Heart left ventricle (tissue), 13 donors: ENCODE results near the gene C2CD5.

Experiments
- CTCF ChIP-seq, 12 donors: fragments of 200-600 bp; sonication (generic) in 4 of 12; IDR thresholded peaks; one replicate each; pipeline versions ENCODE4 v1.5.0 to v1.8.0; 2018 to 2022; ENCODE audit warnings: antibody characterized with exemption in 12 of 12, mild to moderate bottlenecking in 5 of 12
- POLR2A ChIP-seq, 2 donors: fragments of 450-650 bp; IDR thresholded peaks; one replicate each; pipeline ENCODE4 v1.6.1; 2017; ENCODE audit warnings: antibody characterized with exemption in 2 of 2, mild to moderate bottlenecking in 2 of 2, moderate library complexity in 2 of 2
- donor health status: ischemic (EF 13 %, LVEDD 7.1; RV severe dilation, severe dysfunction).
- donor health status: DM: no; HTN: yes; CAD: no.
- donor health status: DM: no; HTN: no; CAD: no.
- donor health status: ischemic (EF 25% LVEDD 6.9; RV normal size, moderate dysfunction).
- donor health status: ischemic (EF 25% LVEDD 5.7; RV mildly dilated, moderate dysfunction).
- donor health status: ischemic (EF 35%, LVEDD 5.7; RV mildly dilated, moderate dysfunction).
- donor health status: nonischemic (EF 11% LVEDD 7.7; RV severe dilation, severe dysfunction).
- donor health status: DM: yes; HTN: yes; CAD: no.
- donor health status: PGD.
- donor health status: ischemic (EF 29% LVEDD 5.4; RV normal size, mild dysfunction).
- donor health status: nonischemic (EF 23%, LVEDD 6.1; RV moderate dilation, normal function).

- TF ChIP-seq CTCF (IDR thresholded peaks at IDR 0.05) (no peak), POLR2A (IDR thresholded peaks at IDR 0.05) (no peak)
Observed at GRCh38 chr12:22535478-22535877, 8.9 kb downstream of the C2CD5 start.
